ENCODE data around the gene SPEN. TPM values are rescaled to one million over a fixed set of nuclear protein-coding genes. Genes with fewer than 3 reads are reported as not detected.

Gene SPEN
- total RNA-seq, 1 donor from 2014 or later = 35.0 TPM

- no peak overlapping the region for H3K9ac ChIP-seq (ENCODE audit: low read length)
- H3K4me1 ChIP-seq (ENCODE audit: insufficient read depth, low read length) = no peaks in the 10 kb centered on the region
- H2AFZ ChIP-seq (ENCODE audit: low read depth, low read length) = no peak overlapping the region
- TF ChIP-seq EZH2 (IDR thresholded peaks at IDR 0.05; ENCODE audit: insufficient read depth, low read length) = no peak
- TF ChIP-seq, protein P1, sequence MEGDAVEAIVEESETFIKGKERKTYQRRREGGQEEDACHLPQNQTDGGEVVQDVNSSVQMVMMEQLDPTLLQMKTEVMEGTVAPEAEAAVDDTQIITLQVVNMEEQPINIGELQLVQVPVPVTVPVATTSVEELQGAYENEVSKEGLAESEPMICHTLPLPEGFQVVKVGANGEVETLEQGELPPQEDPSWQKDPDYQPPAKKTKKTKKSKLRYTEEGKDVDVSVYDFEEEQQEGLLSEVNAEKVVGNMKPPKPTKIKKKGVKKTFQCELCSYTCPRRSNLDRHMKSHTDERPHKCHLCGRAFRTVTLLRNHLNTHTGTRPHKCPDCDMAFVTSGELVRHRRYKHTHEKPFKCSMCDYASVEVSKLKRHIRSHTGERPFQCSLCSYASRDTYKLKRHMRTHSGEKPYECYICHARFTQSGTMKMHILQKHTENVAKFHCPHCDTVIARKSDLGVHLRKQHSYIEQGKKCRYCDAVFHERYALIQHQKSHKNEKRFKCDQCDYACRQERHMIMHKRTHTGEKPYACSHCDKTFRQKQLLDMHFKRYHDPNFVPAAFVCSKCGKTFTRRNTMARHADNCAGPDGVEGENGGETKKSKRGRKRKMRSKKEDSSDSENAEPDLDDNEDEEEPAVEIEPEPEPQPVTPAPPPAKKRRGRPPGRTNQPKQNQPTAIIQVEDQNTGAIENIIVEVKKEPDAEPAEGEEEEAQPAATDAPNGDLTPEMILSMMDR (IDR thresholded peaks at IDR 0.05; ENCODE audit: insufficient read depth, low read depth, low read length) = no peak
- FAIRE-seq (no peak), DNase-seq (ENCODE audit: low read depth) (peak; percentile 33)
- H3K9me3 ChIP-seq (ENCODE audit: insufficient read depth, low read depth, low read length) = no peaks in the 10 kb centered on the region
- peaks cover 73% of the 10 kb centered on the region for H4K20me1 ChIP-seq (ENCODE audit: insufficient read depth, low read length)
- Mint-ChIP-seq H3K27me3 (ENCODE audit: low read depth, unreplicated experiment) (no peaks in the 10 kb centered on the region), H3K27ac (ENCODE audit: unreplicated experiment) (no peak overlapping the region), H3K4me3 (ENCODE audit: unreplicated experiment) (no peak overlapping the region), H3K4me1 (ENCODE audit: low read depth, unreplicated experiment) (peaks cover 4% of the 10 kb centered on the region), H3K9me3 (ENCODE audit: unreplicated experiment) (no peaks in the 10 kb centered on the region), H3K36me3 (ENCODE audit: low read depth, unreplicated experiment) (no peaks in the 10 kb centered on the region)
- no peak overlapping the region for H3K4me2 ChIP-seq (ENCODE audit: low read length)
- H3K27me3 ChIP-seq (ENCODE audit: insufficient read depth, low read length) = no peaks in the 10 kb centered on the region
- H3K36me3 ChIP-seq (ENCODE audit: insufficient read depth, low read length) = no peaks in the 10 kb centered on the region
- H3K4me3 ChIP-seq (ENCODE audit: insufficient read depth, low read depth, low read length) = no peak overlapping the region
- H3K79me2 ChIP-seq (ENCODE audit: insufficient read depth, low read length) = peaks cover 99% of the 10 kb centered on the region
- no peak overlapping the region for H3K27ac ChIP-seq (ENCODE audit: low read depth, low read length)
Measured at GRCh38 chr1:15866721-15867201, 19.3 kb downstream of the SPEN start.

- no peaks in the 10 kb centered on the region for H3K36me3 ChIP-seq (ENCODE audit: insufficient read depth, low read length)
- Mint-ChIP-seq H3K4me1 (ENCODE audit: low read depth, unreplicated experiment) (peaks cover 4% of the 10 kb centered on the region), H3K27ac (ENCODE audit: unreplicated experiment) (no peak overlapping the region), H3K27me3 (ENCODE audit: low read depth, unreplicated experiment) (no peaks in the 10 kb centered on the region), H3K4me3 (ENCODE audit: unreplicated experiment) (no peak overlapping the region), H3K36me3 (ENCODE audit: low read depth, unreplicated experiment) (no peaks in the 10 kb centered on the region), H3K9me3 (ENCODE audit: unreplicated experiment) (no peaks in the 10 kb centered on the region)
- H4K20me1 ChIP-seq (ENCODE audit: insufficient read depth, low read length) = peaks cover 67% of the 10 kb centered on the region
- DNase-seq (ENCODE audit: low read depth) (no peak), FAIRE-seq (no peak)
- H3K4me3 ChIP-seq (ENCODE audit: insufficient read depth, low read depth, low read length) = no peak overlapping the region
- H3K27ac ChIP-seq (ENCODE audit: low read depth, low read length) = no peak overlapping the region
- no peak overlapping the region for H3K4me2 ChIP-seq (ENCODE audit: low read length)
- TF ChIP-seq, protein P1 (IDR thresholded peaks at IDR 0.05; ENCODE audit: insufficient read depth, low read depth, low read length) = no peak
- TF ChIP-seq EZH2 (IDR thresholded peaks at IDR 0.05; ENCODE audit: insufficient read depth, low read length) = no peak
- no peak overlapping the region for H2AFZ ChIP-seq (ENCODE audit: low read depth, low read length)
- H3K79me2 ChIP-seq (ENCODE audit: insufficient read depth, low read length) = peaks cover 97% of the 10 kb centered on the region
- H3K27me3 ChIP-seq (ENCODE audit: insufficient read depth, low read length) = no peaks in the 10 kb centered on the region
- H3K4me1 ChIP-seq (ENCODE audit: insufficient read depth, low read length) = no peaks in the 10 kb centered on the region
- H3K9ac ChIP-seq (ENCODE audit: low read length) = no peak overlapping the region
- H3K9me3 ChIP-seq (ENCODE audit: insufficient read depth, low read depth, low read length) = no peaks in the 10 kb centered on the region
Measured at GRCh38 chr1:15867288-15867687, 19.8 kb downstream of the SPEN start.

DNA sequence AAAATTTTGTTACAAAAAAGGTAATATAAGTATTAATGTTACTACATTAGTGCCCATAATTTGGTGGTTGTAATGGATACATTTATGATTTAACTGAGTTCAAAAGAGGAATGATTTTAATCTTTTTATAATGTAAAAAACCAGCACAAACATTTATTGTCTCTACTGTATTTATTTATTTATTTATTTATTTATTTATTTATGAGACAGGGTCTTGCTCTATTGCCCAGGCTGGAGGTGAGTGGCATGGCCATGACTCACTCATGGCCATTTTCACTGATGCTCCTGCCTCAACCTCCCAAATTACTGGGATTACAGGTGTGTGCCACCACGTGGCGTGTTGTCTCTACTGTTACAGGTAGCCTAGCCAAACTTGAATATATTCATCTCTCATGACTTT lies 21.9 kb downstream of the SPEN start:
- H3K9ac ChIP-seq (ENCODE audit: low read length) = no peak overlapping the region
- H3K4me2 ChIP-seq (ENCODE audit: low read length) = no peak overlapping the region
- H3K4me1 ChIP-seq (ENCODE audit: insufficient read depth, low read length) = no peaks in the 10 kb centered on the region
- H3K27ac Mint-ChIP-seq (ENCODE audit: unreplicated experiment) = no peak overlapping the region
- TF ChIP-seq EZH2 (IDR thresholded peaks at IDR 0.05; ENCODE audit: insufficient read depth, low read length) = no peak
- TF ChIP-seq, protein P1 (IDR thresholded peaks at IDR 0.05; ENCODE audit: insufficient read depth, low read depth, low read length) = no peak
- peaks cover 97% of the 10 kb centered on the region for H3K79me2 ChIP-seq (ENCODE audit: insufficient read depth, low read length)
- no peak overlapping the region for H3K4me3 ChIP-seq (ENCODE audit: insufficient read depth, low read depth, low read length)
- peaks cover 65% of the 10 kb centered on the region for H4K20me1 ChIP-seq (ENCODE audit: insufficient read depth, low read length)
- no peaks in the 10 kb centered on the region for H3K9me3 Mint-ChIP-seq (ENCODE audit: unreplicated experiment)
- H3K27ac ChIP-seq (ENCODE audit: low read depth, low read length) = no peak overlapping the region
- no peak overlapping the region for H3K4me3 Mint-ChIP-seq (ENCODE audit: unreplicated experiment)
- H2AFZ ChIP-seq (ENCODE audit: low read depth, low read length) = no peak overlapping the region
- no peak for DNase-seq (ENCODE audit: low read depth)
- peaks cover 5% of the 10 kb centered on the region for H3K36me3 Mint-ChIP-seq (ENCODE audit: low read depth, unreplicated experiment)
- H3K27me3 ChIP-seq (ENCODE audit: insufficient read depth, low read length) = no peaks in the 10 kb centered on the region
- no peaks in the 10 kb centered on the region for H3K9me3 ChIP-seq (ENCODE audit: insufficient read depth, low read depth, low read length)
- H3K27me3 Mint-ChIP-seq (ENCODE audit: low read depth, unreplicated experiment) = no peaks in the 10 kb centered on the region
- peaks cover 4% of the 10 kb centered on the region for H3K36me3 ChIP-seq (ENCODE audit: insufficient read depth, low read length)
- no peak for FAIRE-seq
- H3K4me1 Mint-ChIP-seq (ENCODE audit: low read depth, unreplicated experiment) = peaks cover 4% of the 10 kb centered on the region

All from astrocyte (in vitro differentiated cells and primary cell).